Bronchial epithelial cell (primary cell): Measurements from ENCODE around the gene CADM2. TPM values are rescaled to one million over a fixed set of nuclear protein-coding genes. Genes with fewer than 3 reads are reported as not detected.

ENCODE experiments used
- DNase-seq: peaks from one replicate; pipeline ENCODE4 v3.0.0-alpha.2; 2010; ENCODE audit warnings: low read depth
- FAIRE-seq: peaks from 2 replicates; lab custom pipeline; 2011; peaks lifted over from hg19 to GRCh38; lab: Jason Lieb, UNC
- H3K27me3 ChIP-seq: 2 replicates; pipeline ENCODE4 v1.5.1; 2011; ENCODE audit warnings: low read length; ENCODE audit not compliant: control insufficient read depth, insufficient read depth
- H3K36me3 ChIP-seq: 2 replicates; pipeline ENCODE4 v1.5.1; 2011; ENCODE audit warnings: low read length; ENCODE audit not compliant: control insufficient read depth, insufficient read depth
- H3K4me3 ChIP-seq: 2 replicates; pipeline ENCODE4 v1.5.1; 2011; ENCODE audit warnings: mild to moderate bottlenecking, low read depth, low read length, control low read depth
- CTCF ChIP-seq: IDR thresholded peaks from 2 replicates; pipeline ENCODE4 v1.5.1; 2011; ENCODE audit warnings: mild to moderate bottlenecking, moderate library complexity, low read length, control low read depth, inconsistent platforms; ENCODE audit not compliant: insufficient read depth, severe bottlenecking
- total RNA-seq: library from RNA; depleted of rRNA; stranded (reverse); fragments of >200 nt; gene quantifications from 2 replicates; pipeline ENCODE4 v1.2.1, GENCODE V29; 2014

The CADM2 gene
- total RNA-seq, 1 donor from 2014 or later: under 0.01 TPM

GRCh38 chr3:84985795-84986194, 27.0 kb downstream of the CADM2 start:
- Histone ChIP-seq H3K4me3 (no peak overlapping the region), H3K36me3 (no peaks in the 10 kb centered on the region), H3K27me3 (no peaks in the 10 kb centered on the region)
- no peak for TF ChIP-seq CTCF
- FAIRE-seq (no peak), DNase-seq (no peak)

- FAIRE-seq (no peak), DNase-seq (no peak)
- no peak overlapping the region for H3K4me3 ChIP-seq
- no peak for TF ChIP-seq CTCF
- H3K27me3 ChIP-seq: no peaks in the 10 kb centered on the region
- H3K36me3 ChIP-seq: no peaks in the 10 kb centered on the region
Measured at GRCh38 chr3:84987706-84988504, 29.1 kb downstream of the CADM2 start.

DNA sequence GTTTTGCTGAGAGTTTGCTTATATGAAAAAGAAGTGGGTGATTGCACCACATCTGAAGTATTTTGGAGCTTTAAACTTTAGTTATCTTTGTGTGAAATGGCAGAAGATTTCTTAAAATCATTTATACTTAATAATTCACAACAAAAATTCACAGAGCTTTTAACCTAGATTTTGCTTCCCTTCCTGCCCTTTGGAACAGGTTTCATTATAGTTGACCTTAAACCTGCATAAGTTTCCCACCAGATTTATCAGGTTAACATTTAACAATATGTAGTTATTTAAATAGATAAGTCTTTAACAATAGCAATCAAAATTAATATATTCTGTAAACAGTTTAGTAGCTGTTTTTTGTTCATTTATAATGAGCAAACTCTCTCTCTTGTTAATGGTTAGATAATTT, 30.3 kb downstream of the CADM2 start:
- no peak for FAIRE-seq
- TF ChIP-seq CTCF: no peak
- DNase-seq: no peak

GRCh38 chr3:84991422-84991900, 32.7 kb downstream of the CADM2 start:
- FAIRE-seq (no peak), DNase-seq (no peak)
- no peak for TF ChIP-seq CTCF
- no peaks in the 10 kb centered on the region for H3K27me3 ChIP-seq
- no peaks in the 10 kb centered on the region for H3K36me3 ChIP-seq
- H3K4me3 ChIP-seq: no peak overlapping the region

More for the DNA sequence above, 30.3 kb downstream of the CADM2 start:
- Histone ChIP-seq H3K36me3 (no peaks in the 10 kb centered on the region), H3K27me3 (no peaks in the 10 kb centered on the region), H3K4me3 (no peak overlapping the region)

- H3K36me3 ChIP-seq: no peaks in the 10 kb centered on the region
- FAIRE-seq (no peak), DNase-seq (no peak)
- H3K4me3 ChIP-seq: no peak overlapping the region
- no peak for TF ChIP-seq CTCF
- H3K27me3 ChIP-seq: no peaks in the 10 kb centered on the region
Measured at GRCh38 chr3:84993956-84994355, 35.2 kb downstream of the CADM2 start.
